Loucy (cell line): ENCODE measurements around the gene TARM1.

Experiments used
- H2AFZ ChIP-seq: fragments of 200-600 bp; sonication (generic); 2 replicates; pipeline ENCODE4 v1.6.0; 2016; ENCODE audit warnings: antibody characterized with exemption, mild to moderate bottlenecking, low read length, moderate library complexity
- H3F3A ChIP-seq: fragments of 200-600 bp; 2 replicates; pipeline ENCODE4 v1.6.0; 2016; ENCODE audit warnings: antibody characterized with exemption, low read depth, mild to moderate bottlenecking
- H3K27me3 ChIP-seq: fragments of 200-600 bp; sonication (generic); 2 replicates; pipeline ENCODE4 v1.6.1; 2014; ENCODE audit warnings: low read length, mild to moderate bottlenecking; ENCODE audit not compliant: insufficient read depth, poor library complexity, severe bottlenecking
- H3K36me3 ChIP-seq: fragments of 200-600 bp; sonication (generic); 2 replicates; pipeline ENCODE4 v1.6.1; 2016; ENCODE audit warnings: low read length; ENCODE audit not compliant: insufficient read depth
- H3K4me1 ChIP-seq: fragments of 200-600 bp; sonication (generic); 2 replicates; pipeline ENCODE4 v1.5.1; 2014; ENCODE audit warnings: low read length, mild to moderate bottlenecking; ENCODE audit not compliant: insufficient read depth, poor library complexity, severe bottlenecking
- H3K4me2 ChIP-seq: fragments of 200-600 bp; sonication (generic); 2 replicates; pipeline ENCODE4 v1.6.0; 2014; ENCODE audit warnings: antibody characterized with exemption, low read length, low read depth, mild to moderate bottlenecking; ENCODE audit not compliant: poor library complexity, severe bottlenecking
- H3K4me3 ChIP-seq: fragments of 200-600 bp; sonication (generic); 2 replicates; pipeline ENCODE4 v1.5.1; 2014; ENCODE audit warnings: low read length, mild to moderate bottlenecking, mixed read lengths; ENCODE audit not compliant: poor library complexity, severe bottlenecking
- H3K79me2 ChIP-seq: fragments of 200-600 bp; sonication (generic); 2 replicates; pipeline ENCODE4 v1.6.1; 2014; ENCODE audit warnings: low read length; ENCODE audit not compliant: insufficient read depth
- H3K9ac ChIP-seq: fragments of 200-600 bp; sonication (generic); 2 replicates; pipeline ENCODE4 v1.6.0; 2014; ENCODE audit warnings: mild to moderate bottlenecking, low read depth, low read length, moderate library complexity; ENCODE audit not compliant: poor library complexity, severe bottlenecking
- H3K9me2 ChIP-seq: fragments of 200-600 bp; sonication (generic); replicated peaks from 2 replicates; pipeline ENCODE4 v1.6.1; 2016; ENCODE audit warnings: low read depth, low read length, mixed read lengths
- H3K9me3 ChIP-seq: fragments of 200-600 bp; sonication (generic); 2 replicates; pipeline ENCODE4 v1.6.1; 2014; ENCODE audit warnings: mild to moderate bottlenecking, antibody characterized with exemption, low read length, low read depth; ENCODE audit not compliant: insufficient read depth
- H4K20me1 ChIP-seq: fragments of 200-600 bp; sonication (generic); 2 replicates; pipeline ENCODE4 v1.6.0; 2014; ENCODE audit warnings: antibody characterized with exemption, low read length, mild to moderate bottlenecking; ENCODE audit not compliant: insufficient read depth, poor library complexity, severe bottlenecking
- CTCF ChIP-seq: fragments of 200-600 bp; sonication (generic); conservative IDR thresholded peaks from 2 replicates; pipeline ENCODE4 v1.5.1; 2014; ENCODE audit warnings: mild to moderate bottlenecking, antibody characterized with exemption, low read length
- EZH2phosphoT487 ChIP-seq: fragments of 200-600 bp; IDR thresholded peaks from 2 replicates; pipeline ENCODE4 v1.6.1; 2018; ENCODE audit warnings: antibody characterized with exemption, mild to moderate bottlenecking, moderate library complexity, borderline replicate concordance

TARM1 gene

DNA sequence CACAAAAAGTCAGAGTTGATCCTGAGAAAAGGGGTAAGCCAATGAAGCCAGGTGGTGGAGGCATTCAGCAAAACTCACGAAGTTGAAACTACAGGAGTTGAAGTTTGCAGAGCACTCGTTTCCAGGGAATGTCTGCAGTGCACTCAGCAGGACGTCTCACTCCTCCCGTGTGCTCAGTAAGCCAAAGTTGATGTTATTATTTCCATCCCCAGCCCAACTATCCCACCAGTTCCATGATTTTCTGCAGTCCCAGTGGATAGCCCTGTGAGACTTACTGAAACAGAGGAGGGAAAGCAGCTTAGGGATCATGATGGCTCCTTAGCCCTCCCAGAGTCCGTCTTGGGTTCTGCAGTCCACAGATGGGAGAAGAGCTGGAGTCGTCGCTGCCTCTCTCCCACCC is at the start of gene TARM1:
Gene TARM1 (minus strand): TSS at position 334 of the 400 bp plus-strand sequence. CDS start 25 bp downstream, at position 309.
- H3F3A ChIP-seq = no peaks in the 10 kb centered on the region
- H3K36me3 ChIP-seq = no peaks in the 10 kb centered on the region
- H3K9me2 ChIP-seq = no peaks in the 10 kb centered on the region
- 0 out of 2 replicates have a peak, but pooled peaks cover 4% of the 10 kb centered on the region for H3K9me3 ChIP-seq
- no peak within 1 kb of the TSS for H3K9ac ChIP-seq
- H2AFZ ChIP-seq = no peak within 1 kb of the TSS
- H3K4me2 ChIP-seq = no peak within 1 kb of the TSS
- no peak within 1 kb of the TSS for H3K4me3 ChIP-seq
- no peaks in the 10 kb centered on the region for H3K79me2 ChIP-seq
- TF ChIP-seq CTCF (no peak), EZH2phosphoT487 (no peak)
- no peaks in the 10 kb centered on the region for H3K27me3 ChIP-seq
- H3K4me1 ChIP-seq = no peaks in the 10 kb centered on the region
- H4K20me1 ChIP-seq = no peaks in the 10 kb centered on the region

GRCh38 chr19:54129617-54129996 is 48.4 kb upstream of the TARM1 start:
- Histone ChIP-seq H3K79me2 (no peaks in the 10 kb centered on the region), H3K9me3 (no peaks in the 10 kb centered on the region), H3K9me2 (no peaks in the 10 kb centered on the region), H3F3A (no peaks in the 10 kb centered on the region), H3K9ac (no peak overlapping the region), H4K20me1 (no peaks in the 10 kb centered on the region), H3K36me3 (peaks cover 23% of the 10 kb centered on the region; the same call in 1 of the 2 replicates), H2AFZ (no peak overlapping the region), H3K4me2 (no peak overlapping the region), H3K4me3 (no peak overlapping the region), H3K27me3 (no peaks in the 10 kb centered on the region), H3K4me1 (no peaks in the 10 kb centered on the region)
- TF ChIP-seq EZH2phosphoT487 (no peak), CTCF (no peak)

GRCh38 chr19:54128796-54129616 is 47.8 kb upstream of the TARM1 start:
- Histone ChIP-seq H3K4me1 (no peaks in the 10 kb centered on the region), H3K9ac (no peak overlapping the region), H3F3A (no peaks in the 10 kb centered on the region), H3K36me3 (peaks cover 29% of the 10 kb centered on the region; the same call in 1 of the 2 replicates), H3K4me3 (no peak overlapping the region), H3K79me2 (no peaks in the 10 kb centered on the region), H4K20me1 (no peaks in the 10 kb centered on the region), H3K9me2 (no peaks in the 10 kb centered on the region), H2AFZ (no peak overlapping the region), H3K27me3 (no peaks in the 10 kb centered on the region), H3K9me3 (no peaks in the 10 kb centered on the region), H3K4me2 (no peak overlapping the region)
- TF ChIP-seq CTCF (no peak), EZH2phosphoT487 (no peak)
